HEK293 (cell line): ENCODE results near the gene ZNRF1.

ENCODE experiments used
- AEBP2 ChIP-seq: fragments of 450-650 bp; formaldehyde crosslinking; IDR thresholded peaks from 2 replicates; pipeline ENCODE4 v1.5.1; 2016; ENCODE audit warnings: missing biosample characterization, missing genetic modification characterization, borderline replicate concordance
- BCL11A ChIP-seq: fragments of 450-650 bp; formaldehyde crosslinking; IDR thresholded peaks from 2 replicates; pipeline ENCODE4 v1.5.1; 2016; ENCODE audit warnings: low read depth, missing biosample characterization, missing genetic modification characterization
- KLF10 ChIP-seq: fragments of 450-650 bp; IDR thresholded peaks from 2 replicates; pipeline ENCODE4 v1.5.1; 2018; ENCODE audit warnings: missing biosample characterization, mild to moderate bottlenecking, missing genetic modification characterization
- ZNF112 ChIP-seq: fragments of 450-650 bp; formaldehyde crosslinking; IDR thresholded peaks from 2 replicates; pipeline ENCODE4 v1.5.0; 2017; ENCODE audit warnings: missing biosample characterization, missing genetic modification characterization
- ZNF211 ChIP-seq: fragments of 450-650 bp; formaldehyde crosslinking; IDR thresholded peaks from 2 replicates; pipeline ENCODE4 v1.5.1; 2016; ENCODE audit warnings: low read depth, missing biosample characterization, missing genetic modification characterization
- ZNF362 ChIP-seq: fragments of 450-650 bp; formaldehyde crosslinking; IDR thresholded peaks from 2 replicates; pipeline ENCODE4 v1.5.1; 2016; ENCODE audit warnings: missing biosample characterization, missing genetic modification characterization
- ZNF423 ChIP-seq: fragments of 450-650 bp; formaldehyde crosslinking; IDR thresholded peaks from 2 replicates; pipeline ENCODE4 v1.5.1; 2016; ENCODE audit warnings: missing biosample characterization, missing genetic modification characterization
- ZNF501 ChIP-seq: fragments of 450-650 bp; formaldehyde crosslinking; IDR thresholded peaks from 2 replicates; pipeline ENCODE4 v1.5.1; 2016; ENCODE audit warnings: missing biosample characterization, missing genetic modification characterization
- ZNF777 ChIP-seq: fragments of 450-650 bp; formaldehyde crosslinking; IDR thresholded peaks from 2 replicates; pipeline ENCODE4 v1.5.1; 2017; ENCODE audit warnings: missing biosample characterization, missing genetic modification characterization, borderline replicate concordance
- ZNF785 ChIP-seq: fragments of 450-650 bp; formaldehyde crosslinking; IDR thresholded peaks from 2 replicates; pipeline ENCODE4 v1.5.1; 2016; ENCODE audit warnings: missing biosample characterization, missing genetic modification characterization
- TF ChIP-seq, protein P1 (sequence below): fragments of 450-650 bp; formaldehyde crosslinking; IDR thresholded peaks from 2 replicates; pipeline ENCODE4 v1.5.1; 2016; ENCODE audit warnings: missing biosample characterization, missing genetic modification characterization
- TF ChIP-seq, protein P2 (sequence below): fragments of 450-650 bp; formaldehyde crosslinking; IDR thresholded peaks from 2 replicates; pipeline ENCODE4 v1.5.1; 2017; ENCODE audit warnings: missing biosample characterization, mild to moderate bottlenecking, missing genetic modification characterization, moderate library complexity

GRCh38 chr16:75074304-75074793 lies 75.5 kb downstream of the ZNRF1 start:
- TF ChIP-seq AEBP2 (tag by site-specific recombination) = no peak
- no peak for TF ChIP-seq ZNF211 (tag by site-specific recombination)
- TF ChIP-seq, protein P1, sequence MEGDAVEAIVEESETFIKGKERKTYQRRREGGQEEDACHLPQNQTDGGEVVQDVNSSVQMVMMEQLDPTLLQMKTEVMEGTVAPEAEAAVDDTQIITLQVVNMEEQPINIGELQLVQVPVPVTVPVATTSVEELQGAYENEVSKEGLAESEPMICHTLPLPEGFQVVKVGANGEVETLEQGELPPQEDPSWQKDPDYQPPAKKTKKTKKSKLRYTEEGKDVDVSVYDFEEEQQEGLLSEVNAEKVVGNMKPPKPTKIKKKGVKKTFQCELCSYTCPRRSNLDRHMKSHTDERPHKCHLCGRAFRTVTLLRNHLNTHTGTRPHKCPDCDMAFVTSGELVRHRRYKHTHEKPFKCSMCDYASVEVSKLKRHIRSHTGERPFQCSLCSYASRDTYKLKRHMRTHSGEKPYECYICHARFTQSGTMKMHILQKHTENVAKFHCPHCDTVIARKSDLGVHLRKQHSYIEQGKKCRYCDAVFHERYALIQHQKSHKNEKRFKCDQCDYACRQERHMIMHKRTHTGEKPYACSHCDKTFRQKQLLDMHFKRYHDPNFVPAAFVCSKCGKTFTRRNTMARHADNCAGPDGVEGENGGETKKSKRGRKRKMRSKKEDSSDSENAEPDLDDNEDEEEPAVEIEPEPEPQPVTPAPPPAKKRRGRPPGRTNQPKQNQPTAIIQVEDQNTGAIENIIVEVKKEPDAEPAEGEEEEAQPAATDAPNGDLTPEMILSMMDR (tag by site-specific recombination) = no peak
- TF ChIP-seq ZNF785 (tag by site-specific recombination) = no peak
- TF ChIP-seq BCL11A (tag by site-specific recombination) = no peak
- no peak for TF ChIP-seq ZNF501
- no peak for TF ChIP-seq ZNF112 (tag by site-specific recombination)
- no peak for TF ChIP-seq ZNF777 (tag by site-specific recombination)
- no peak for TF ChIP-seq ZNF362 (tag by site-specific recombination)
- TF ChIP-seq ZNF423 (tag by site-specific recombination) = no peak
- TF ChIP-seq, protein P2, sequence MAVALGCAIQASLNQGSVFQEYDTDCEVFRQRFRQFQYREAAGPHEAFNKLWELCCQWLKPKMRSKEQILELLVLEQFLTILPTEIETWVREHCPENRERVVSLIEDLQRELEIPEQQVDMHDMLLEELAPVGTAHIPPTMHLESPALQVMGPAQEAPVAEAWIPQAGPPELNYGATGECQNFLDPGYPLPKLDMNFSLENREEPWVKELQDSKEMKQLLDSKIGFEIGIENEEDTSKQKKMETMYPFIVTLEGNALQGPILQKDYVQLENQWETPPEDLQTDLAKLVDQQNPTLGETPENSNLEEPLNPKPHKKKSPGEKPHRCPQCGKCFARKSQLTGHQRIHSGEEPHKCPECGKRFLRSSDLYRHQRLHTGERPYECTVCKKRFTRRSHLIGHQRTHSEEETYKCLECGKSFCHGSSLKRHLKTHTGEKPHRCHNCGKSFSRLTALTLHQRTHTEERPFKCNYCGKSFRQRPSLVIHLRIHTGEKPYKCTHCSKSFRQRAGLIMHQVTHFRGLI = no peak
- no peak for TF ChIP-seq KLF10 (tag by site-specific recombination)
